ENCODE measurements around the gene FAM162A. TPM values are rescaled to one million over a fixed set of nuclear protein-coding genes. Genes with fewer than 3 reads are reported as not detected.

FAM162A gene
- total and polyA plus RNA-seq, 8 donors: 21.0 to 137 (median 50.2) TPM

GRCh38 chr3:122451371-122451770 is 67.4 kb downstream of the FAM162A start:
- H3K4me3 ChIP-seq: no peak overlapping the region
- 89 to 98% (median 92%) methylated on average over 3 of the region's 3 CpGs for WGBS, 5 donors
- intact Hi-C loops (cut with DNase I; ENCODE audit: low total_unique reads): no loop called here
- no peaks in the 10 kb centered on the region for H3K27me3 ChIP-seq
- no peak for DNase-seq
- no peak overlapping the region for H3K27ac ChIP-seq
- no peak for TF ChIP-seq CTCF (IDR thresholded peaks at IDR 0.05)
- no peaks in the 10 kb centered on the region for H3K9me3 ChIP-seq
- H3K4me1 ChIP-seq: peaks cover 0 to 3% (median 0%) of the 10 kb centered on the region in 4 donors
- peaks cover 15 to 88% (median 84%) of the 10 kb centered on the region in 4 donors for H3K36me3 ChIP-seq

GRCh38 chr3:122456074-122456473 is 72.1 kb downstream of the FAM162A start:
- H3K4me1 ChIP-seq: peaks cover 0 to 17% (median 6%) of the 10 kb centered on the region in 4 donors
- intact Hi-C loops (cut with DNase I; ENCODE audit: low total_unique reads): no loop called here
- H3K27ac ChIP-seq: no peak overlapping the region
- no peaks in the 10 kb centered on the region for H3K9me3 ChIP-seq
- no peaks in the 10 kb centered on the region for H3K27me3 ChIP-seq
- DNase-seq: no peak
- no peak overlapping the region for H3K4me3 ChIP-seq
- H3K36me3 ChIP-seq: peaks cover 10 to 88% (median 80%) of the 10 kb centered on the region in 4 donors
- no peak for TF ChIP-seq POLR2A (IDR thresholded peaks at IDR 0.05)
- no peak for TF ChIP-seq CTCF (IDR thresholded peaks at IDR 0.05)
- no peak for TF ChIP-seq POLR2AphosphoS5 (IDR thresholded peaks at IDR 0.05)
- TF ChIP-seq EP300 (IDR thresholded peaks at IDR 0.05): no peak

GRCh38 chr3:122457706-122458105 is 73.7 kb downstream of the FAM162A start:
- H3K4me3 ChIP-seq: no peak overlapping the region
- H3K9me3 ChIP-seq: no peaks in the 10 kb centered on the region
- H3K4me1 ChIP-seq: peaks cover 0 to 17% (median 6%) of the 10 kb centered on the region in 4 donors
- no peaks in the 10 kb centered on the region for H3K27me3 ChIP-seq
- TF ChIP-seq EP300 (IDR thresholded peaks at IDR 0.05) (no peak), POLR2AphosphoS5 (IDR thresholded peaks at IDR 0.05) (no peak), POLR2A (IDR thresholded peaks at IDR 0.05) (no peak), CTCF (IDR thresholded peaks at IDR 0.05) (no peak)
- H3K36me3 ChIP-seq: peaks cover 12 to 88% (median 81%) of the 10 kb centered on the region in 4 donors
- 89 to 96% (median 91%) methylated on average over 2 of the region's 2 CpGs for WGBS, 5 donors
- DNase-seq: no peak
- intact Hi-C loops (cut with DNase I; ENCODE audit: low total_unique reads): no loop called here
- no peak overlapping the region for H3K27ac ChIP-seq

GRCh38 chr3:122458992-122459391 is 75.0 kb downstream of the FAM162A start:
- DNase-seq: peak in 1 of 2 donors; percentile 53
- Histone ChIP-seq H3K27me3 (no peaks in the 10 kb centered on the region), H3K4me3 (no peak overlapping the region), H3K36me3 (peaks cover 5 to 88% (median 81%) of the 10 kb centered on the region in 4 donors), H3K9me3 (no peaks in the 10 kb centered on the region), H3K27ac (no peak overlapping the region), H3K4me1 (peaks cover 0 to 17% (median 6%) of the 10 kb centered on the region in 4 donors)
- intact Hi-C loops (cut with DNase I; ENCODE audit: low total_unique reads): no loop called here
- TF ChIP-seq CTCF (IDR thresholded peaks at IDR 0.05): peak in 3 of 7 experiments; percentile 34 to 36 (median 35)
- TF ChIP-seq EP300 (IDR thresholded peaks at IDR 0.05): no peak
- TF ChIP-seq POLR2AphosphoS5 (IDR thresholded peaks at IDR 0.05): no peak
- no peak for TF ChIP-seq POLR2A (IDR thresholded peaks at IDR 0.05)
- 45 to 63% (median 52%) methylated on average over 4 of the region's 4 CpGs for WGBS, 5 donors
